CD4-positive, alpha-beta T cell treated with Interferon alpha-2 for 1 hour (primary cell): Measurements from ENCODE around the gene MAP4K2.
"Not testable (repeated sequence)": the region's sequence is repeated elsewhere in the genome, so short reads cannot be mapped to it uniquely, and the experiment has no call there.

Experiments used
- DNase-seq, 2 donors: peaks; one replicate each; pipeline ENCODE4 v3.0.0-alpha.2; 2020 to 2022

MAP4K2 gene

GRCh38 chr11:64838600-64839334, 35.8 kb upstream of the MAP4K2 start:
- no peak for DNase-seq

- no peak for DNase-seq
These were observed 34.9 kb upstream of the MAP4K2 start for GRCh38 chr11:64837887-64838351.

DNA sequence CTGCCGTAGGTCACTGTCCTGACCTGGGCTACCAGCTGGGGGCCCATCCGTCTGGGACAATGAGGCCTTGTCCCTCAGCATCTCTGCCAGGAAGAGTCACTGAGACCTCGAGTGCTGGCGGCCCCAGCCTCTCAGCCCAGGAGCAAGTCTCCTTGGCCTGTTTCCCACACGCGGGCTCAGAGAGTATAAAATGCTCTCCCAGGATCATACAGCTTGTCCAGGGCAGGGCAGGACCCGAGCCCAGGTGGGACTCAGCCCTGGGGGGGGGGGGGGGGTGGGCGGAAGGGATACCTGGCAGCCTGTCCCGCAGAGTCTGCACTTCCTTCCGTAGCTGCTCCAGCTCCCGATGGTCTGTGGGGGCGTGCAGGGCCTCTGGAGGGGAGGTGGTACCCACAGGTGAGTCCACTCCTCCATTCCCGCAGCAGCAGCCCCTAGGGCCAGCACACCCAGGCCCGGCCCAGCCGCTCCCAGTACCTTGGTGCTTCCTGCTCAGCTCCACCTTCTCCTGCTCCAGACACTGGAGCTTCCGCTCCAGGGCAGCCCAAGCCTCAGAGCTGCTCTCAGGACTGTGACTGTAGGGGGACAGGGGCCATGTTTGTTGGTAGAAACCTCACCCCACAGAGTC, 33.5 kb upstream of the MAP4K2 start:
- DNase-seq: no peak

DNA sequence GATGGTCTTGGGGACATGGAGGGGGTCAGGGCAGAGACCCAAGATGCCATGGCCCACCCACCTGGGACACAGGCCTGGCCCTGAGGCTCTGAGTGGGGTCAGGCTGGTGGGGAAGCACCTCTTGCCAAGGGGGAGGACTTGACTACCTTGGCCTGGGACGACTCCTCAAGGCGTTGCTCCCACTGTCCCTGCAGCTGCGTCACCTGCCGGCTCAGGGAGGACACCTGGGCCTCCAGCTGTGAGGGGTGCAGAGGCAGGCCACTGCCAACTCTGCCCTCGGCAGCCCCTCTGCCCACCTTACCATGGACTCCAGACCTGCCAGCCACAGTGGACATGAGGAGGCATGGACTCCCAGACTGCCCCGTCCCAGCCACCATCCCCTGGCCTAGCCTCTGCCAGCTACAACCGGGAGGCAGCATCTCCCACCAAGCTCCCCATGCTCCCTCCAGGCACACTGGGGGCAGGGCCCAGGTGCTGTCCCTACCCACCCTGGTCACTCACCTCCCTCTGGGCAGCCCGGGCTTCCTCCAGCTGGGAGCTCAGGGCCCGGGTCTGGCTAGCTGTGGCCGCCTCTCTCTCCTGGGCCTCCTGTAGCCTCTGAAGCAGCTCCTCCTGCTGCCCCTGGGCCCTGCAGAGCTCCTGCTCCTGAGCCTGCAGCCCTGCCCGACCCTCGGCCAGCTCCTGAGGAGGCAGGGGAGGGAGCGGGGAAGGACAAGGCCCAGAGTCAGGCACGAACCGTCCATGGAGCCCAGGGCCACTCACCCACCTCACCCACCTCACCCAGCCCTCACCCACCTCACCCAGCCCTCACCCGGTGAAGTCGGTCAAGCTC, 32.8 kb upstream of the MAP4K2 start:
- no peak for DNase-seq

GRCh38 chr11:64834723-64835615, 32.0 kb upstream of the MAP4K2 start:
- DNase-seq: no peak

DNA sequence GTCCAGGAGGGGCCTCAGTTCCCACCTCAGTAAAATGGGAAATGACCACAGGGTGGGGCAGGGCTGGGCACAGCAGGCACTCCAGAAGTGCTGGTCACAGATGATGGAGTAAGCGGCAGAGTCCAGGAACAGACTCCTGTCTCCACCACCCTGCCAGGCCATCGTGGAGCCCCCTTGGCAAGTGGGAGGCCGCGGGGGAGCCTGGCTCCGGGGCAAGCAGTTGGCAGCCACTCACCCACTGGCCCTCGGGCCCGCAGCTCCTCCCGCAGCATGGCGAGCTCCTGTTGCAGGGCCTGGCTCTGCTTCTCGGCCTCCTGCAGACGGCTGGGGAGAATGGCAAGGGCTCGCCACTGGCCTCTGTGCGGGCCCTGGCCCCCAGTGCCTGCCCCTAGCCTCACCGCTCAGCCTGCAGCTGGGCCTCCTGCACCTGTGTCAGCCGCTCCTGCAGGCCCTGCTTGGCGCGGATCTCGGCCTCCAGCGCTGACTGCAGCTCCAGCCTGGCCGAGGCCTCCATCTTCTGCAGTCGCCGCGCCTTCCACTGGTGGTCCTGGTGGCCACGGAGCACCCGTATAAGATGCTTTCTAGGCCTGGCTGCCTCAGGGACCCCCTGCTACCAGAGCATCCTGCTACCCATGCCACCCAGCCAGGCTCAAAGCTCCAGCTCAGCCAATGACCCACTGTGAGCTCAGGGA, 31.2 kb upstream of the MAP4K2 start:
- DNase-seq: no peak

DNA sequence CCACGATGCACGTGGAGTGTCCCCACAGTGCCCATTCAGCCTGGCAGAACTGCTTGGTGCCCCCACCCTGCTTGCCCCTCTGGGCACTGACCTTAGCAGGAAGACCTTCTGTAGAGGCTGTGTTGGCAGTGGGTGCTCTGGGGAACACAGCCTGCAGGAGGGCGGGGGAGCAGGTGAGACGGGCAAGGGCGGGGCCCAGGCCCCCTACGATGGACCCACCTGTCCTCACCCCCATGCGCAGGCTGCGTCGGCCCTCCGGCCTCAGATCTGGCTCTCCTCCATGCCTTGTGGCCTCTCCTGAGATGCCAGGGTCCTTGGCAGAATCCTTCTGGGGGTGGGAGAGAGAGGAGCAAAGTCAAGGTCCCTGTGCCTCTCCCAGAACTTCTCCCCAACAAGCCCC, 30.5 kb upstream of the MAP4K2 start:
- DNase-seq: no peak

- DNase-seq: no peak
These were observed 30.1 kb upstream of the MAP4K2 start for GRCh38 chr11:64833198-64833502.

DNA sequence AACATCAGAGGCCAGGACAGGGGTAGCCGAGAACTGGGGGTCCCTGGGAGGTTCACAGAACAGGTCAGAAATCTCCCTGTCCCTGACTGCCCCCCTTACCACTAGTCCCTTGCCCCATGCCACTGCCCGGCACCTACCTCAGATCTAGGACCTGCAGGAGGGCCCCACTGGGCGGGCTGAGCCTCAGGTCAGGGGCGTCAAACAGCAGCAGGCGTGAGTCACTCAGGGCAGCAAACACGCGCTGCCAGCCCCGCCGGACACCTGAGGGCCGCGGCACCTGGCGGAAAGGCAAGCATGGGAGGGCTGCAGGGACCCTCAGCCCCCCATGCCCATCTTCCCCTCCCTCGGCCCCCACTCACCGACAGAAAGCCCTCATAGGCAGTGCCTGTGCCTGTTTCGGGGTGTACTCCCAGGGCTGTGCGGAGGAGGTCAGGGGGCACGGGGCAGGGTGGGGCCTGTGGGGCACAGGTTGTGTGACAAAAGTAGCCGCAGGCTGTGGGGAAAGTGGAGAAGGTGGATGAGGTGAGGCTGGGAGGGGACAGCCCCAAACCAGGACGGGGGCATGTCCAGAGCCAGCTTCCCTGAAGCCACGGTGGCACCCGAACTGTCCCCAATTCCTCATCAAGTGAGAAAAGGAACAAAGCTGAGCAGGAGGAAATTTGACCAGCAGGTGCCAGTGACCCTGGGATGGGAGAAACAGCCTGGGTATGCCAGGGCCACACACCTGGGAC, 29.6 kb upstream of the MAP4K2 start:
- no peak for DNase-seq

DNA sequence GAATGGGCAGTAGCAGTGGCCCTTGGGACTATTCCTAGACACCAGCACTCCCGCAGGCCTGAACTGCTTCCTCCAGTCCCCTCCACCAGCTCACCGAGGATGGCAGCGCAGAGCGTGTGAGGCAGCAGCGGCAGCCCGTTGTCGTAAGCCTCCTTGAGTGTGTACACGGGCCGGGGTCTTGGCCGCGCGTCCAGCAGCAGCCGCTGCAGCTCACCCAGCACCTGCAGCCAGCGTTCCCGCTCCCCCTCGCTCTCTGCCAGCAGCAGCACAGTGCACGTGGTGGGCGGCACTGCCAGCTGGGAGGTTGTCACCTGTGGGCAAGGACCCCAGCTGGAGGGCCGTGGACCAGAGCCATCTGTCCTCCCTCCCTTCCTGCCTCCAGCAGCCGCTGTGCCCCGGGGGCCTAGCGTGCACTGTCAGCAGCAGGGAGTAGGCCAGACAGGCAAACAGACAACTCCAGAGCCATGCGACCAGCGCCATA, 28.4 kb upstream of the MAP4K2 start:
- DNase-seq: no peak

- DNase-seq: no peak
These were observed 26.7 kb upstream of the MAP4K2 start for GRCh38 chr11:64829536-64830251.

DNA sequence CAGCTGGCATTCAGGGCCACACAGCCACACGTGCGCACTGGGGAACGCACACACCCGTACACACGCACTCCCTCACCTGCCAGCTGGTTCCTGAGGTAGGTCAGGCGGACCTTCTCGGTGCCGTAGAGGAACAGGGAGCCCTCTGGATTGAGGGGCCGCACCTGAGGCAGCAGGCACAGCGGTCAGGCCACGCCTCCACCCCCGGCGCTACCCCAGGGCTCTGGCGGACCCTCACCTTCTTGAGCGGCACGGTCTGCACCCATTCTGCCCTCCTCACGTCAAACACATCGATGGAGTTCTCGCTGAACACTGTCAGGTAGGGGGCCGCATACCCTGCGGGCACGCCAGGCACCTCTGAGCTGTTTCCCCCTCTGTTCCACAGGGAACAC, 24.4 kb upstream of the MAP4K2 start:
- DNase-seq: no peak

GRCh38 chr11:64826578-64827450, 23.8 kb upstream of the MAP4K2 start:
- no peak for DNase-seq

DNA sequence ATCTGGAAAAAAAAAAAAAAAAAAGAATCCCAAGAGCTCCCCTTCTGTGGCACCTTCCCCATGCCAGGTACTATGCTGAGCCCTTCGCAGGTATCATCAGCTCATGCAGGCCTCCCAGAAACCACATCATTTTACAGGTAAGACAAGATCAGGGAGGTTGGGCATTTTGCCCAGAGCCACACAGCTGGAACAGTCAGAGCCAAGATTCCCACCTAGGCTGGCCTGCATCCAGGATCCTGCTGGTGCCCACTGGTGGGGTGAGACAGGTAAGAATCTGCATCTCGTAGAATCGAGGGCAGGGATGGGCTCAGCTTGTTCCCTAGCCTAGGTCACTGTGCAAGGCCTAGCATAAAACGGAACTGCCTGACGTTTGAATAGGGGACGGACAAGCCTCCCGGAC, 23.0 kb upstream of the MAP4K2 start:
- no peak for DNase-seq

- no peak for DNase-seq
These were observed 20.6 kb upstream of the MAP4K2 start for GRCh38 chr11:64823568-64824119.

- DNase-seq: no peak
These were observed 14.5 kb upstream of the MAP4K2 start for GRCh38 chr11:64817476-64817875.

DNA sequence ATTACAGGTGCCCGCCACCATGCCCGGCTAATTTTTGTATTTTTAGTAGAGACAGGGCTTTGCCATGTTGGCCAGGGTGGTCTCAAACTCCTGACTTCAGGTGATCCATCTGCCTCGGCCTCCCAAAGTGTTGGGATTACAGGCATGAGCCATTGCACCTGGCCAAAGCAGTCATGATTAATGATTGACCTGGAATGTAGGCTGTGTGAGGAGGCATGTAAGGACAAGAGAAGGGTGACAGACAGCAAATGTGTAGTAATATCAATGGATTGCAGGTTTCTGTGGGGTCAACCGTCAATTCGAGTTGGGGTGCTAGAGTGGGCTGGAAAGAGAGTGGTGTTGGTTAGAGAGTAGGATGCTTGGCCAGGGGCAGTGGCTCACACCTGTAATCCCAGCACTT, 12.4 kb upstream of the MAP4K2 start:
- not testable (repeated sequence) for DNase-seq

DNA sequence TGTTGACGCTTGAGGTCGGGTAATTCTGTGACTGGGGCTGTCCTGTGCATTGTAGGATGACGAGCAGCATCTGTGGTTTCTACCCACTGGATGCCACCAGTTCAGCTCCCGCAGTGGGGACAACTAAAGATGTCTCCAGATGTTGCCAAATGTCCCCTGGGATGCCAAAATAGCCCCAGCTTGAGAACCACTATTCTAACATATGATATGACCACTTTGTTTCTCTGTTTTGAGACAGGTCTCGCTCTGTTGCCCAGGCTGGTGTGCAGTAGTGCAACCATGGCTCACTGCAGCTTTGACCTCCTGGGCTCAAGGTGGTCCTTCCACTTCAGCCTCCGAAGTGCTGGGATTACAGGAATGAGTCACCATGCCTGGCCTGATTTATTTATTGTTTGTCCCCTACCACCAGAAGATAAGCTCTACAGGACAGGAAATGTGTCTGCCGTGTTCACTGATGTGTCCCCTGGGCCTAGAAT, 11.7 kb upstream of the MAP4K2 start:
- DNase-seq: no peak

- no peak for DNase-seq
These were observed 10.8 kb upstream of the MAP4K2 start for GRCh38 chr11:64813826-64814225.
